Bladder microvascular endothelial cell (primary cell): Measurements from ENCODE around the gene GUCA2A. TPM values are rescaled to one million over a fixed set of nuclear protein-coding genes. Genes with fewer than 3 reads are reported as not detected.

Source experiments
- total RNA-seq: library from RNA; depleted of rRNA; stranded (reverse); fragments of >200 nt; gene quantifications from 2 replicates; pipeline ENCODE4 v1.2.3, GENCODE V29; 2014

Gene GUCA2A, protein sequence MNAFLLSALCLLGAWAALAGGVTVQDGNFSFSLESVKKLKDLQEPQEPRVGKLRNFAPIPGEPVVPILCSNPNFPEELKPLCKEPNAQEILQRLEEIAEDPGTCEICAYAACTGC
- total RNA-seq, result not detected in 2 replicates

DNA sequence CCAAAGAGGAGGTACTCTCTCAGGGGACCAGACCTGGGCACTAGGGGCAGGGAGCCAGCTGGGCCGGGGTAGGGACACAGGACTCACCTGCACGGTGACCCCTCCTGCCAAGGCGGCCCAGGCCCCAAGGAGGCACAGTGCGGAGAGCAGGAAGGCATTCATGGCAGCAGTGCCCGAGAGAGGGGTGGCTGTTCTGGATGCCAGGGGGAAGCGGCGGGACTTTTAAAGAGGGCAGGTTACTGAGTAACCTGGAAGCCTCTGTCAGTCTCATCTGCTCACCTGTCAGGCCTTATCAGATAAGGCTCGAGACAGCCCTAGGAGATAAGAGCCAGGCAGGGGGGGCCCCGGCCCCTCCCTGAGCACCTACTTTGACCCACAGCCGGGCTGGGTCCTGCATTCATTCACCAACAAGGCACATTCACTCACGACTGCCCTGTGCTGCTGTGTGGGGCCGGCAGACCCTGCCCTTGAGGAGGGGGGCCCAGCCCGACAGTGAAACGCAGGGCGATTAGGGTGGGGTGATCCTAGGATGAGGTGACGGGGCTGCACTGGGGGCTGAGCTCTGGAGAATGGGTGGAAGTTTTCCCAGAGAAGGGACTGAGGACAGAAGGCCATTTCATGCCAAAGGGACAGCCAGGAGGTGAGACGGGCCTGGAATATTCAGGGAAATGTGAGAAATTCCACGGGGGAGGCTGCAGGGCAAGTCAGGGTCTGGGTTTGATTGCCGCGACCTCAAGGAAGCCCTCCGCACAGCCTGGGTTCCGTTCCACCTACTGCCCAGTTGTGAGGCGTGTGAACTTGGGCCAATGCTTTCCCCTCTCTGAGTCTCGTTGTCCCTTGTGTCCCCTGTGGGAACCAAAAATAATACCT, at the start of gene GUCA2A:
Gene GUCA2A (minus strand): TSS at position 195 of the 870 bp plus-strand sequence. CDS start 33 bp downstream, at position 162.

DNA sequence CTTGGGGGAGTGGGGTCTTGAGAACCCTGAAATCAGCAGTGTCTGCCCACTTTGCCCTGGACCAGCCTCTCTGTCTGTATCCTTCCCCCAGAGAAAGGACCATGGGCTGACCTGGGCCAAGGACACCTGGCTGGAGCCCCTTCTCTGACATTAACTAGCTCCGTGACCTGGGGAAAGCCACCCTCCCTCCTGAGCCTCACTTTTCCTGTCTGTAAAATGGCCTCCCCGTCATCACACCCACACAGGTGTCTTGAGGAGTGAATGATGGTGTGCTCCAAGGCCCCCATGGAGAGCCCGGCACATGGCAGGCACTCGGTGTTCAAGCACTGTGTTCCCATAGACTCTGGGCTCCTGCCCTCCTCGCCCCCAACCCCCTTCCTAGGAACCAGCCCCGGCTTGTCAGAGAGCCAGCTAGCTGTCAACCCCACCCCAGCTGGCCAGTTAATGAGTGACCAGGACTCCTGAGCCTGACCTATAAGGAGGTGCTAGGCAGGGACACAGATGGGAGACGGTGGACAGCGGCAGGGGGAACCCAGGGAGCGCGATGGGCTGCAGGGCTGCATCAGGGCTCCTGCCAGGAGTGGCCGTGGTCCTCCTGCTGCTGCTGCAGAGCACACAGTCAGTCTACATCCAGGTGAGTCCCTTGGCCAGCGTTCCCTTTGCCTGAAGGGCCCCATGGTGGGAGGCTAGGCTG, 11.5 kb downstream of the GUCA2A start, which contains the start of gene GUCA2B:
Gene GUCA2B (plus strand): TSS at position 504 of the 694 bp plus-strand sequence. CDS start 41 bp downstream, at position 545.

Other genes with a start within 250 kb of the GUCA2A start
- gene HIVEP3, start 245.8 kb downstream of the GUCA2A start, total RNA-seq, result 0.32 and 2.1 TPM in 2 replicates
- gene GUCA2B, start 11.3 kb downstream of the GUCA2A start, total RNA-seq, result not detected in 2 replicates
- 13.4 and 41.2 TPM in 2 replicates for gene FOXJ3, start 170.5 kb upstream of the GUCA2A start, total RNA-seq
- gene RIMKLA, start 216.0 kb upstream of the GUCA2A start, total RNA-seq, result under 0.01 and 0.06 TPM in 2 replicates